ENCODE data around the gene SPTBN5.

Gene SPTBN5

GRCh38 chr15:41891946-41892345, 1.9 kb downstream of the SPTBN5 start:
- H3K4me1 ChIP-seq (ENCODE audit: control insufficient read depth, low read length): peaks cover 38% of the 10 kb centered on the region
- H3F3A ChIP-seq (ENCODE audit: control insufficient read depth, insufficient read depth): no peaks in the 10 kb centered on the region
- no peak overlapping the region for H3K4me2 ChIP-seq (ENCODE audit: low read length)
- H3K9me2 ChIP-seq (replicated peaks; ENCODE audit: control insufficient read depth, low read length): no peaks in the 10 kb centered on the region
- H3K79me2 ChIP-seq (ENCODE audit: control insufficient read depth, low read length): no peaks in the 10 kb centered on the region
- H3K27me3 ChIP-seq (ENCODE audit: control insufficient read depth, low read length): no peaks in the 10 kb centered on the region
- H3K36me3 ChIP-seq (ENCODE audit: control insufficient read depth, low read length): no peaks in the 10 kb centered on the region
- TF ChIP-seq CTCF (IDR thresholded peaks at IDR 0.05; ENCODE audit: low read depth, low read length, poor library complexity, severe bottlenecking) (no peak), EZH2phosphoT487 (IDR thresholded peaks at IDR 0.05; ENCODE audit: borderline replicate concordance, low read length) (no peak)
- H3K4me3 ChIP-seq (ENCODE audit: low read length): no peak overlapping the region
- no peaks in the 10 kb centered on the region for H3K9me3 ChIP-seq (ENCODE audit: control insufficient read depth, insufficient read depth, low read length)
- H4K20me1 ChIP-seq (ENCODE audit: control insufficient read depth, insufficient read depth, low read depth, low read length): no peaks in the 10 kb centered on the region
- H3K27ac ChIP-seq (ENCODE audit: low read depth, low read length): no peak overlapping the region

- no peaks in the 10 kb centered on the region for H3K79me2 ChIP-seq (ENCODE audit: control insufficient read depth, low read length)
- H3K4me1 ChIP-seq (ENCODE audit: control insufficient read depth, low read length): peaks cover 38% of the 10 kb centered on the region
- no peaks in the 10 kb centered on the region for H3K36me3 ChIP-seq (ENCODE audit: control insufficient read depth, low read length)
- H3K9me2 ChIP-seq (replicated peaks; ENCODE audit: control insufficient read depth, low read length): no peaks in the 10 kb centered on the region
- H4K20me1 ChIP-seq (ENCODE audit: control insufficient read depth, insufficient read depth, low read depth, low read length): no peaks in the 10 kb centered on the region
- TF ChIP-seq EZH2phosphoT487 (IDR thresholded peaks at IDR 0.05; ENCODE audit: borderline replicate concordance, low read length): no peak
- TF ChIP-seq CTCF (IDR thresholded peaks at IDR 0.05; ENCODE audit: low read depth, low read length, poor library complexity, severe bottlenecking): no peak
- H3F3A ChIP-seq (ENCODE audit: control insufficient read depth, insufficient read depth): no peaks in the 10 kb centered on the region
- H3K4me2 ChIP-seq (ENCODE audit: low read length): no peak overlapping the region
- H3K9me3 ChIP-seq (ENCODE audit: control insufficient read depth, insufficient read depth, low read length): no peaks in the 10 kb centered on the region
- H3K27me3 ChIP-seq (ENCODE audit: control insufficient read depth, low read length): no peaks in the 10 kb centered on the region
- H3K27ac ChIP-seq (ENCODE audit: low read depth, low read length): no peak overlapping the region
- no peak overlapping the region for H3K4me3 ChIP-seq (ENCODE audit: low read length)
These were observed 2.6 kb downstream of the SPTBN5 start for GRCh38 chr15:41891226-41891625.

GRCh38 chr15:41890050-41890690, 3.7 kb downstream of the SPTBN5 start:
- Histone ChIP-seq H3F3A (ENCODE audit: control insufficient read depth, insufficient read depth) (no peaks in the 10 kb centered on the region), H3K9me2 (replicated peaks; ENCODE audit: control insufficient read depth, low read length) (no peaks in the 10 kb centered on the region), H3K27ac (ENCODE audit: low read depth, low read length) (no peak overlapping the region), H3K79me2 (ENCODE audit: control insufficient read depth, low read length) (no peaks in the 10 kb centered on the region), H3K4me3 (ENCODE audit: low read length) (no peak overlapping the region), H3K4me1 (ENCODE audit: control insufficient read depth, low read length) (peaks cover 35% of the 10 kb centered on the region), H3K36me3 (ENCODE audit: control insufficient read depth, low read length) (no peaks in the 10 kb centered on the region), H3K27me3 (ENCODE audit: control insufficient read depth, low read length) (no peaks in the 10 kb centered on the region), H4K20me1 (ENCODE audit: control insufficient read depth, insufficient read depth, low read depth, low read length) (no peaks in the 10 kb centered on the region), H3K9me3 (ENCODE audit: control insufficient read depth, insufficient read depth, low read length) (no peaks in the 10 kb centered on the region), H3K4me2 (ENCODE audit: low read length) (no peak overlapping the region)
- TF ChIP-seq EZH2phosphoT487 (IDR thresholded peaks at IDR 0.05; ENCODE audit: borderline replicate concordance, low read length) (no peak), CTCF (IDR thresholded peaks at IDR 0.05; ENCODE audit: low read depth, low read length, poor library complexity, severe bottlenecking) (no peak)

Data from DOHH2 (cell line).